Prostate gland (tissue), 2 donors: ENCODE results near the gene SORBS1.

ENCODE experiments used
- POLR2A ChIP-seq: fragments of 450-650 bp; IDR thresholded peaks from one replicate; pipeline ENCODE4 v1.6.1; 2016; ENCODE audit warnings: antibody characterized with exemption, mild to moderate bottlenecking
- TF ChIP-seq, protein P1 (sequence below), 4 experiments: fragments of 200-600 bp in 2 of 4; fragments of 450-650 bp in 2 of 4; sonication (generic) in 2 of 4; IDR thresholded peaks; 1 replicate in 3 of 4; 2 replicates in 1 of 4; pipeline ENCODE4 v1.5.1; 2016 to 2019; ENCODE audit warnings: antibody characterized with exemption in 4 of 4, mild to moderate bottlenecking in 2 of 4, moderate library complexity in 2 of 4

DNA sequence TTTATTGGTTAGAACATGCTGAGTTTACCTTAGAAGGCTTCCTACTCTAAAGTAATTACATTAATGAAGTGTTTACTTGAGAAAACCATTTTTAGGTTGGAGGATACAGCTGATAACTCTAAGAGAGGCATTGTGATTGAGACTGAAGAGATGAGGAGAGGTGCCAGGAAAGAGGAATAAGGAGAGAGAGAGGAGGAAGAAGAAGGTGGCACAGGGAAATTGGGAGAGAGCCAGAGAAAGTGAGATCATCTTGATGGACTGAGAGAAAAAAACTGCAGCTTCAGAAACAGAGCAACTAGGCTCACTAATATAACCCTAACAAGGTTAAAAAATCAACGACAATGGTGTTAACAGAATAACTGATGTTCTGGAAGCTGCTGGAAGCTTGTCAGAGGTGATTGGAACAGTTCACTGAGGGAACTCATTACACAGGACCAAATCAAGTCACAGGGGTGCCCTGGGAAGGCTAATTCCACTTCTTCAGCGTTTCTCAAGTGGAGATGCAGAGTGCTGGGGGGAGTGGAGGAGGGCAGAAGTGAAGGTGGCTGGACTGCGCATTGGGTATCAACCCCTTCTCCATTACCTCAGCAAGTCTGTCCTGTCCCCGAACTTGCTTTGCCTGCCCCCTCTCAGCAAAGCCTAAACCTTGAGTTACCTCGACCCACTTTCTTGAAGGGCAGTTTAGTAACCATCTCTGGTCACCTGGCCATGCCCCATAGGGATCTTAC lies 6.9 kb upstream of the SORBS1 start:
- TF ChIP-seq, protein P1, sequence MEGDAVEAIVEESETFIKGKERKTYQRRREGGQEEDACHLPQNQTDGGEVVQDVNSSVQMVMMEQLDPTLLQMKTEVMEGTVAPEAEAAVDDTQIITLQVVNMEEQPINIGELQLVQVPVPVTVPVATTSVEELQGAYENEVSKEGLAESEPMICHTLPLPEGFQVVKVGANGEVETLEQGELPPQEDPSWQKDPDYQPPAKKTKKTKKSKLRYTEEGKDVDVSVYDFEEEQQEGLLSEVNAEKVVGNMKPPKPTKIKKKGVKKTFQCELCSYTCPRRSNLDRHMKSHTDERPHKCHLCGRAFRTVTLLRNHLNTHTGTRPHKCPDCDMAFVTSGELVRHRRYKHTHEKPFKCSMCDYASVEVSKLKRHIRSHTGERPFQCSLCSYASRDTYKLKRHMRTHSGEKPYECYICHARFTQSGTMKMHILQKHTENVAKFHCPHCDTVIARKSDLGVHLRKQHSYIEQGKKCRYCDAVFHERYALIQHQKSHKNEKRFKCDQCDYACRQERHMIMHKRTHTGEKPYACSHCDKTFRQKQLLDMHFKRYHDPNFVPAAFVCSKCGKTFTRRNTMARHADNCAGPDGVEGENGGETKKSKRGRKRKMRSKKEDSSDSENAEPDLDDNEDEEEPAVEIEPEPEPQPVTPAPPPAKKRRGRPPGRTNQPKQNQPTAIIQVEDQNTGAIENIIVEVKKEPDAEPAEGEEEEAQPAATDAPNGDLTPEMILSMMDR (IDR thresholded peaks at IDR 0.05): no peak
- no peak for TF ChIP-seq POLR2A
